OCI-LY7 (cell line): ENCODE measurements around the gene ZFX.
A peak's percentile ranks its signal among the peaks of the same experiment; 100 is the strongest.

Source experiments
- CTCF ChIP-seq: fragments of 200-600 bp; sonication (generic); conservative IDR thresholded peaks from 2 replicates; pipeline ENCODE4 v1.5.1; 2014; ENCODE audit warnings: mild to moderate bottlenecking, antibody characterized with exemption, low read length, moderate library complexity, mixed read lengths
- EZH2phosphoT487 ChIP-seq: fragments of 200-600 bp; sonication (generic); IDR thresholded peaks from 2 replicates; pipeline ENCODE4 v1.6.1; 2018; ENCODE audit warnings: low read depth, borderline replicate concordance, mild to moderate bottlenecking, mixed run types, antibody characterized with exemption, low read length, moderate library complexity, mixed read lengths

- TF ChIP-seq CTCF = peak; percentile 47; the same call in 1 of the 2 replicates
- no peak for TF ChIP-seq EZH2phosphoT487
Measured at GRCh38 chrX:24150051-24150790, 692 bp downstream of the ZFX start.
